GM12865 (cell line): ENCODE measurements around the gene MAPK13.

ENCODE experiments used
- DNase-seq: peaks from one replicate; pipeline ENCODE4 v3.0.0; 2010; ENCODE audit warnings: low read depth
- H3K4me3 ChIP-seq: 2 replicates; pipeline ENCODE4 v1.5.1; 2011; ENCODE audit warnings: mild to moderate bottlenecking, low read depth, low read length, control low read depth
- TF ChIP-seq, protein P1 (sequence below): IDR thresholded peaks from 2 replicates; pipeline ENCODE4 v1.5.1; 2011; ENCODE audit warnings: low read length, control low read depth, low read depth, inconsistent platforms; ENCODE audit not compliant: insufficient read depth; ENCODE audit errors: missing control alignments

Gene MAPK13

GRCh38 chr6:36104836-36105235 lies 25.5 kb upstream of the MAPK13 start:
- TF ChIP-seq, protein P1, sequence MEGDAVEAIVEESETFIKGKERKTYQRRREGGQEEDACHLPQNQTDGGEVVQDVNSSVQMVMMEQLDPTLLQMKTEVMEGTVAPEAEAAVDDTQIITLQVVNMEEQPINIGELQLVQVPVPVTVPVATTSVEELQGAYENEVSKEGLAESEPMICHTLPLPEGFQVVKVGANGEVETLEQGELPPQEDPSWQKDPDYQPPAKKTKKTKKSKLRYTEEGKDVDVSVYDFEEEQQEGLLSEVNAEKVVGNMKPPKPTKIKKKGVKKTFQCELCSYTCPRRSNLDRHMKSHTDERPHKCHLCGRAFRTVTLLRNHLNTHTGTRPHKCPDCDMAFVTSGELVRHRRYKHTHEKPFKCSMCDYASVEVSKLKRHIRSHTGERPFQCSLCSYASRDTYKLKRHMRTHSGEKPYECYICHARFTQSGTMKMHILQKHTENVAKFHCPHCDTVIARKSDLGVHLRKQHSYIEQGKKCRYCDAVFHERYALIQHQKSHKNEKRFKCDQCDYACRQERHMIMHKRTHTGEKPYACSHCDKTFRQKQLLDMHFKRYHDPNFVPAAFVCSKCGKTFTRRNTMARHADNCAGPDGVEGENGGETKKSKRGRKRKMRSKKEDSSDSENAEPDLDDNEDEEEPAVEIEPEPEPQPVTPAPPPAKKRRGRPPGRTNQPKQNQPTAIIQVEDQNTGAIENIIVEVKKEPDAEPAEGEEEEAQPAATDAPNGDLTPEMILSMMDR = no peak
- no peak for DNase-seq
- no peak overlapping the region for H3K4me3 ChIP-seq

DNA sequence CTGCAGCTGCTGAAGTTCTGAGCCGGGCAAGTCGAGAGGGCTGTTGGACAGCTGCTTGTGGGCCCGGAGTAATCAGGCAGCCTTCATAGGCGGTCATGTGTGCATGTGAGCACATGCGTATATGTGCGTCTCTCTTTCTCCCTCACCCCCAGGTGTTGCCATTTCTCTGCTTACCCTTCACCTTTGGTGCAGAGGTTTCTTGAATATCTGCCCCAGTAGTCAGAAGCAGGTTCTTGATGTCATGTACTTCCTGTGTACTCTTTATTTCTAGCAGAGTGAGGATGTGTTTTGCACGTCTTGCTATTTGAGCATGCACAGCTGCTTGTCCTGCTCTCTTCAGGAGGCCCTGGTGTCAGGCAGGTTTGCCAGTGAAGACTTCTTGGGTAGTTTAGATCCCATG lies 21.2 kb upstream of the MAPK13 start:
- TF ChIP-seq, protein P1 = no peak
- H3K4me3 ChIP-seq = no peak overlapping the region

GRCh38 chr6:36110050-36110449 lies 20.3 kb upstream of the MAPK13 start:
- TF ChIP-seq, protein P1 = no peak
- no peak overlapping the region for H3K4me3 ChIP-seq
- no peak for DNase-seq

More for the DNA sequence above, 21.2 kb upstream of the MAPK13 start:
- DNase-seq = no peak

- no peak overlapping the region for H3K4me3 ChIP-seq
- DNase-seq = no peak
- TF ChIP-seq, protein P1 = no peak
Observed at GRCh38 chr6:36110863-36111262, 19.4 kb upstream of the MAPK13 start.

- no peak for DNase-seq
- TF ChIP-seq, protein P1 = no peak
- no peak overlapping the region for H3K4me3 ChIP-seq
Observed at GRCh38 chr6:36111526-36111925, 18.8 kb upstream of the MAPK13 start.

DNA sequence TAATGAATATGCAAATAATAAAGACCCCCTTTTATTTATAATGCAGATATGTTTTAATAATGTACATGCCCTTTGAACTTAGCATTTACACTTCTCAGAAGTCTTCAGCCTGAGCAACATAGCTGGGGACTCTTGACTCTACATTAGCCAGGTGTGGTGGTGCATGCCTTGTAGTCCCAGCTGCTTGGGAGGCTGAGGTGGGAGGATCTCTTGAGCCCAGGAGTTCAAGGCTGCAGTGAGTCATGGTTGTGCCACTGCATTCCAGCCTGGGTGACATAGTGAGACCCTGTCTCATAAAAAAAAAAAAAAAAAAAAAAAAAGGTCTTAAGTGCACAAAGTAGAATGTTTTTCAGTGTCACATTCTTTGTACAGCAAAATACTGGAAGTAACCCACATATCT lies 17.3 kb upstream of the MAPK13 start:
- DNase-seq = no peak
- no peak overlapping the region for H3K4me3 ChIP-seq
- TF ChIP-seq, protein P1 = no peak

GRCh38 chr6:36113703-36114102 lies 16.6 kb upstream of the MAPK13 start:
- H3K4me3 ChIP-seq = no peak overlapping the region
- TF ChIP-seq, protein P1 = no peak
- no peak for DNase-seq
